Trophoblast cell (in vitro differentiated cells and primary cell): ENCODE results near the gene PCDHGB4.
"Not testable (repeated sequence)": the region's sequence is repeated elsewhere in the genome, so short reads cannot be mapped to it uniquely, and the experiment has no call there.

Source experiments
- DNase-seq, 2 donors: peaks; one replicate each; pipeline ENCODE4 v3.0.0-alpha.2; 2016
- H2AFZ ChIP-seq: 2 replicates; pipeline ENCODE4 v1.6.1; 2013; ENCODE audit warnings: low read length, moderate library complexity, mild to moderate bottlenecking; ENCODE audit not compliant: insufficient read depth, poor library complexity
- H2AK5ac ChIP-seq: 2 replicates; pipeline ENCODE4 v1.6.1; 2013; ENCODE audit warnings: mild to moderate bottlenecking, low read length
- H2BK120ac ChIP-seq: 2 replicates; pipeline ENCODE4 v1.6.1; 2013; ENCODE audit warnings: low read length, mild to moderate bottlenecking, moderate library complexity; ENCODE audit not compliant: insufficient read depth, poor library complexity
- H2BK12ac ChIP-seq: 2 replicates; pipeline ENCODE4 v1.6.1; 2013; ENCODE audit warnings: mild to moderate bottlenecking, low read length, moderate library complexity
- H2BK5ac ChIP-seq: 2 replicates; pipeline ENCODE4 v1.6.1; 2013; ENCODE audit warnings: low read length, low read depth, moderate library complexity, mild to moderate bottlenecking; ENCODE audit not compliant: poor library complexity
- H3K14ac ChIP-seq: 2 replicates; pipeline ENCODE4 v1.6.1; 2013; ENCODE audit warnings: mild to moderate bottlenecking, low read length
- H3K18ac ChIP-seq: 2 replicates; pipeline ENCODE4 v1.6.1; 2013; ENCODE audit warnings: mild to moderate bottlenecking, low read length
- H3K23ac ChIP-seq: 2 replicates; pipeline ENCODE4 v1.6.1; 2013; ENCODE audit warnings: low read length
- H3K27ac ChIP-seq: 2 replicates; pipeline ENCODE4 v1.5.1; 2013; ENCODE audit warnings: low read depth, mild to moderate bottlenecking, inconsistent platforms, low read length, moderate library complexity
- H3K27me3 ChIP-seq: 2 replicates; pipeline ENCODE4 v1.6.1; 2013; ENCODE audit warnings: inconsistent platforms, mild to moderate bottlenecking, low read length, moderate library complexity; ENCODE audit not compliant: insufficient read depth
- H3K36me3 ChIP-seq, 2 experiments: 1 replicate in 1 of 2; 2 replicates in 1 of 2; pipeline ENCODE4 v1.6.1; 2013; ENCODE audit warnings: low read length in 2 of 2, mild to moderate bottlenecking in 2 of 2, moderate library complexity in 1 of 2; ENCODE audit not compliant: insufficient read depth in 2 of 2, control insufficient read depth in 1 of 2
- H3K4ac ChIP-seq: 2 replicates; pipeline ENCODE4 v1.6.1; 2013; ENCODE audit warnings: low read depth, mild to moderate bottlenecking, low read length, moderate library complexity
- H3K4me1 ChIP-seq, 2 experiments: 1 replicate in 1 of 2; 2 replicates in 1 of 2; pipeline ENCODE4 v1.6.1; 2013; ENCODE audit warnings: low read length in 2 of 2, mild to moderate bottlenecking in 2 of 2, moderate library complexity in 1 of 2; ENCODE audit not compliant: insufficient read depth in 2 of 2, control insufficient read depth in 1 of 2
- H3K4me2 ChIP-seq: 2 replicates; pipeline ENCODE4 v1.6.1; 2013; ENCODE audit warnings: inconsistent platforms, mild to moderate bottlenecking, low read length, moderate library complexity
- H3K4me3 ChIP-seq: 2 replicates; pipeline ENCODE4 v1.5.1; 2013; ENCODE audit warnings: mild to moderate bottlenecking, low read depth, low read length, inconsistent platforms
- H3K79me1 ChIP-seq: one replicate; pipeline ENCODE4 v1.6.1; 2013; ENCODE audit warnings: low read length
- H3K79me2 ChIP-seq: 2 replicates; pipeline ENCODE4 v1.6.1; 2013; ENCODE audit warnings: low read length, mild to moderate bottlenecking; ENCODE audit not compliant: control insufficient read depth, insufficient read depth, poor library complexity
- H3K9ac ChIP-seq: 2 replicates; pipeline ENCODE4 v1.6.1; 2013; ENCODE audit warnings: mild to moderate bottlenecking, low read length
- H3K9me3 ChIP-seq: 2 replicates; pipeline ENCODE4 v1.6.1; 2013; ENCODE audit warnings: low read depth, mild to moderate bottlenecking, control low read depth, inconsistent platforms, low read length; ENCODE audit not compliant: insufficient read depth
- H4K12ac ChIP-seq: 2 replicates; pipeline ENCODE4 v1.6.1; 2013; ENCODE audit warnings: low read depth, mild to moderate bottlenecking, low read length, moderate library complexity
- H4K8ac ChIP-seq: 2 replicates; pipeline ENCODE4 v1.6.1; 2013; ENCODE audit warnings: low read depth, mild to moderate bottlenecking, low read length, moderate library complexity
- H4K91ac ChIP-seq: one replicate; pipeline ENCODE4 v1.6.1; 2013; ENCODE audit warnings: low read depth, mild to moderate bottlenecking, low read length, moderate library complexity
- WGBS: extraction: QIAGEN DNeasy Blood & Tissue Kit; methylation state at CpG from one replicate; pipeline ENCODE4 v1.1.7; 2013; ENCODE audit warnings: missing lambda C conversion rate; ENCODE audit not compliant: insufficient read length, insufficient coverage; ENCODE audit errors: extremely low coverage; 5-methylcytosine and 5-hydroxymethylcytosine counted together

PCDHGB4 gene

GRCh38 chr5:141403387-141403786 is 15.9 kb downstream of the PCDHGB4 start:
- H3K9ac ChIP-seq: no peak overlapping the region
- no peak overlapping the region for H4K8ac ChIP-seq
- H2BK5ac ChIP-seq: no peak overlapping the region
- H3K4me3 ChIP-seq: no peak overlapping the region
- no peak overlapping the region for H3K27ac ChIP-seq
- H3K27me3 ChIP-seq: no peaks in the 10 kb centered on the region
- peaks cover 31% of the 10 kb centered on the region for H3K9me3 ChIP-seq
- no peak overlapping the region for H2AK5ac ChIP-seq
- peaks cover 3 to 11% of the 10 kb centered on the region in 2 experiments for H3K36me3 ChIP-seq
- H4K12ac ChIP-seq: no peak overlapping the region
- no peak overlapping the region for H3K23ac ChIP-seq
- no peak overlapping the region for H2BK120ac ChIP-seq
- H3K14ac ChIP-seq: no peak overlapping the region
- H4K91ac ChIP-seq: no peak overlapping the region
- no peak overlapping the region for H3K4me2 ChIP-seq
- no peaks in the 10 kb centered on the region for H3K79me2 ChIP-seq
- H2BK12ac ChIP-seq: no peak overlapping the region
- DNase-seq: no peak
- H3K18ac ChIP-seq: no peak overlapping the region
- no peak overlapping the region for H2AFZ ChIP-seq
- WGBS: no CpG with 5 or more reads among the region's 22 CpGs
- no peak overlapping the region for H3K4ac ChIP-seq
- H3K4me1 ChIP-seq: no peaks in the 10 kb centered on the region
- no peaks in the 10 kb centered on the region for H3K79me1 ChIP-seq

GRCh38 chr5:141407790-141408505 is 20.4 kb downstream of the PCDHGB4 start, which contains the start of gene PCDHGB6:
Gene PCDHGB6, plus strand, starts transcription at chr5:141408021. Its CDS starts 182 bp downstream, at chr5:141408203.
- not testable (repeated sequence) for H3K79me2 ChIP-seq, H3K4ac ChIP-seq, H3K18ac ChIP-seq, H3K9ac ChIP-seq, H2BK5ac ChIP-seq, H3K27me3 ChIP-seq, H3K4me1 ChIP-seq, H3K14ac ChIP-seq, H3K79me1 ChIP-seq, H3K27ac ChIP-seq, H2BK12ac ChIP-seq, H2BK120ac ChIP-seq, H4K12ac ChIP-seq, H3K36me3 ChIP-seq, H3K23ac ChIP-seq, H2AK5ac ChIP-seq, H4K8ac ChIP-seq
- no CpG with 5 or more reads among the region's 51 CpGs for WGBS
- peak within 1 kb of the TSS; percentile 80 for H3K4me2 ChIP-seq
- peak within 1 kb of the TSS; percentile 75 for H3K4me3 ChIP-seq
- DNase-seq: peak in 1 of 2 donors; percentile 36
- H3K9me3 ChIP-seq: peaks cover 26% of the 10 kb centered on the region
- H4K91ac ChIP-seq: peak within 1 kb of the TSS; percentile 51
- peak within 1 kb of the TSS; percentile 92 for H2AFZ ChIP-seq

- no peak overlapping the region for H3K4me2 ChIP-seq
- H3K9me3 ChIP-seq: peaks cover 23% of the 10 kb centered on the region
- no peak overlapping the region for H3K14ac ChIP-seq
- no peaks in the 10 kb centered on the region for H3K79me1 ChIP-seq
- no peak overlapping the region for H4K8ac ChIP-seq
- no peak overlapping the region for H4K12ac ChIP-seq
- H3K79me2 ChIP-seq: no peaks in the 10 kb centered on the region
- H3K4me3 ChIP-seq: peak overlapping the region; percentile 7
- no peak for DNase-seq
- no peak overlapping the region for H3K23ac ChIP-seq
- no peak overlapping the region for H3K27ac ChIP-seq
- no peak overlapping the region for H2BK5ac ChIP-seq
- peaks cover 16 to 18% of the 10 kb centered on the region in 2 experiments for H3K36me3 ChIP-seq
- no peak overlapping the region for H2BK12ac ChIP-seq
- no peak overlapping the region for H3K18ac ChIP-seq
- no peak overlapping the region for H2BK120ac ChIP-seq
- no peak overlapping the region for H3K4ac ChIP-seq
- no peak overlapping the region for H2AK5ac ChIP-seq
- H4K91ac ChIP-seq: no peak overlapping the region
- WGBS: no CpG with 5 or more reads among the region's 64 CpGs
- peaks cover 3 to 4% of the 10 kb centered on the region in 2 experiments for H3K4me1 ChIP-seq
- no peak overlapping the region for H3K9ac ChIP-seq
- no peak overlapping the region for H2AFZ ChIP-seq
- no peaks in the 10 kb centered on the region for H3K27me3 ChIP-seq
Observed at GRCh38 chr5:141409598-141410306, 22.3 kb downstream of the PCDHGB4 start.

GRCh38 chr5:141411575-141411974 is 24.1 kb downstream of the PCDHGB4 start:
- H2AK5ac ChIP-seq: no peak overlapping the region

More at GRCh38 chr5:141411575-141411974, 24.1 kb downstream of the PCDHGB4 start:
- Histone ChIP-seq H3K9me3 (peaks cover 20% of the 10 kb centered on the region), H3K79me2 (no peaks in the 10 kb centered on the region), H2BK12ac (no peak overlapping the region), H3K79me1 (no peaks in the 10 kb centered on the region), H3K4me3 (no peak overlapping the region), H3K14ac (no peak overlapping the region), H3K27me3 (no peaks in the 10 kb centered on the region), H4K8ac (no peak overlapping the region), H2BK5ac (no peak overlapping the region), H3K4ac (no peak overlapping the region), H3K4me1 (peaks cover 3 to 4% of the 10 kb centered on the region in 2 experiments), H2AFZ (no peak overlapping the region), H2BK120ac (no peak overlapping the region), H3K36me3 (peaks cover 16 to 20% of the 10 kb centered on the region in 2 experiments), H4K91ac (no peak overlapping the region), H3K4me2 (no peak overlapping the region), H3K23ac (no peak overlapping the region), H3K27ac (no peak overlapping the region), H3K9ac (no peak overlapping the region), H4K12ac (no peak overlapping the region), H3K18ac (no peak overlapping the region)
- WGBS: no CpG with 5 or more reads among the region's 3 CpGs
- DNase-seq: no peak
